Left ventricle myocardium inferior (tissue), 1 donor: ENCODE results near the gene ANKRD50. TPM values are rescaled to one million over a fixed set of nuclear protein-coding genes. Genes with fewer than 3 reads are reported as not detected.
A peak's percentile ranks its signal among the peaks of the same experiment; 100 is the strongest.

ENCODE experiments used
- DNase-seq: peaks from one replicate; pipeline ENCODE4 v3.0.0-alpha.2; 2020
- H3K27ac ChIP-seq: fragments of 200-600 bp; replicated peaks from 2 replicates; pipeline ENCODE4 v1.8.0; 2021
- H3K27me3 ChIP-seq: fragments of 200-600 bp; 2 replicates; pipeline ENCODE4 v1.8.0; 2021; ENCODE audit warnings: low read depth
- H3K36me3 ChIP-seq: fragments of 200-600 bp; 2 replicates; pipeline ENCODE4 v1.8.0; 2021
- H3K4me1 ChIP-seq: fragments of 200-600 bp; 2 replicates; pipeline ENCODE4 v1.8.0; 2021
- H3K4me3 ChIP-seq: fragments of 200-600 bp; 2 replicates; pipeline ENCODE4 v1.8.0; 2021; ENCODE audit warnings: mild to moderate bottlenecking, moderate library complexity
- H3K9me3 ChIP-seq: fragments of 200-600 bp; replicated peaks from 2 replicates; pipeline ENCODE4 v1.8.0; 2021
- CTCF ChIP-seq: fragments of 200-600 bp; IDR thresholded peaks from 2 replicates; pipeline ENCODE4 v1.8.0; 2021; ENCODE audit warnings: antibody characterized with exemption, mild to moderate bottlenecking, borderline replicate concordance
- intact Hi-C: fragments of 100-400 bp; cut with micrococcal nuclease; formaldehyde crosslinking; loops from one replicate; pipeline ENCODE4 v1.11.0; 2022
- long read RNA-seq: library from polyadenylated mRNA; unstranded; transcript quantifications from one replicate; pipeline ENCODE4 v2.0.0, GENCODE V29; 2021
- total RNA-seq: library from RNA; stranded (reverse); fragmentation: NEBNext Ultra II Directional; extraction: Animal tissue kit (Norgen Biotek cat#: 25700); gene quantifications from one replicate; pipeline ENCODE4 v1.2.1, GENCODE V29; 2021
- donor health status: DM: no; HTN: yes; CAD: no; lungs with severe emphysema.

ANKRD50 gene
- 5.5 TPM for total RNA-seq
- long read RNA-seq: 0 reads

GRCh38 chr4:124712372-124713184, at the start of gene ANKRD50:
ANKRD50 (minus strand) TSS chr4:124712732; CDS start chr4:124710511, 2,221 bp downstream.
- no peaks in the 10 kb centered on the region for H3K36me3 ChIP-seq
- H3K27ac ChIP-seq: peak within 1 kb of the TSS; percentile 97
- peak; percentile 91 for DNase-seq
- TF ChIP-seq CTCF: no peak
- no peaks in the 10 kb centered on the region for H3K27me3 ChIP-seq
- H3K9me3 ChIP-seq: no peaks in the 10 kb centered on the region
- intact Hi-C loops: no loop called here
- H3K4me1 ChIP-seq: peaks cover 48% of the 10 kb centered on the region
- H3K4me3 ChIP-seq: peak within 1 kb of the TSS; percentile 92

GRCh38 chr4:124757126-124757525, 44.6 kb upstream of the ANKRD50 start:
- intact Hi-C loops: no loop called here
- TF ChIP-seq CTCF: no peak
- no peaks in the 10 kb centered on the region for H3K36me3 ChIP-seq
- no peaks in the 10 kb centered on the region for H3K9me3 ChIP-seq
- H3K4me1 ChIP-seq: no peaks in the 10 kb centered on the region
- no peak for DNase-seq
- no peak overlapping the region for H3K27ac ChIP-seq
- no peak overlapping the region for H3K4me3 ChIP-seq
- no peaks in the 10 kb centered on the region for H3K27me3 ChIP-seq

GRCh38 chr4:124754681-124755080, 42.1 kb upstream of the ANKRD50 start:
- Histone ChIP-seq H3K9me3 (no peaks in the 10 kb centered on the region), H3K27me3 (no peaks in the 10 kb centered on the region), H3K4me1 (no peaks in the 10 kb centered on the region), H3K4me3 (no peak overlapping the region), H3K36me3 (no peaks in the 10 kb centered on the region), H3K27ac (no peak overlapping the region)
- DNase-seq: no peak
- TF ChIP-seq CTCF: no peak
- intact Hi-C loops: no loop called here

GRCh38 chr4:124753941-124754581, 41.5 kb upstream of the ANKRD50 start:
- H3K9me3 ChIP-seq: no peaks in the 10 kb centered on the region
- no peak for DNase-seq
- no peaks in the 10 kb centered on the region for H3K4me1 ChIP-seq
- no peaks in the 10 kb centered on the region for H3K27me3 ChIP-seq
- no peak overlapping the region for H3K4me3 ChIP-seq
- TF ChIP-seq CTCF: no peak
- intact Hi-C loops: no loop called here
- no peaks in the 10 kb centered on the region for H3K36me3 ChIP-seq
- H3K27ac ChIP-seq: no peak overlapping the region

- TF ChIP-seq CTCF: no peak
- Histone ChIP-seq H3K27me3 (no peaks in the 10 kb centered on the region), H3K4me3 (no peak overlapping the region), H3K9me3 (no peaks in the 10 kb centered on the region), H3K36me3 (no peaks in the 10 kb centered on the region), H3K27ac (no peak overlapping the region), H3K4me1 (peaks cover 14% of the 10 kb centered on the region)
- intact Hi-C loops: no loop called here
- no peak for DNase-seq
Measured at GRCh38 chr4:124749421-124749820, 36.9 kb upstream of the ANKRD50 start.
